Activated T-helper 1 cell treated with anti-CD3 and anti-CD28 coated beads, Interleukin-12 subunit alpha, Interleukin-12 subunit beta, Interleukin-2, Interleukin-4 antibody, amounts not matched to agents 30 ng/mL and 10 ng/mL and 1 ng/mL, durations not matched to agents 14 hours and 24 hours and 36 hours (primary cell): ENCODE measurements around the gene PTP4A2. TPM values are rescaled to one million over a fixed set of nuclear protein-coding genes. Genes with fewer than 3 reads are reported as not detected.
"Not testable (repeated sequence)": the region's sequence is repeated elsewhere in the genome, so short reads cannot be mapped to it uniquely, and the experiment has no call there.

Experiments used
- DNase-seq: peaks from one replicate; pipeline ENCODE4 v3.0.0; 2021; ENCODE audit warnings: low spot score
- H3K27ac Mint-ChIP-seq: one replicate; pipeline ENCODE4 v1.8.0; 2021; ENCODE audit warnings: mild to moderate bottlenecking, mixed read lengths
- H3K27me3 Mint-ChIP-seq: one replicate; pipeline ENCODE4 v1.8.0; 2022; ENCODE audit warnings: mild to moderate bottlenecking, moderate library complexity, mixed read lengths; ENCODE audit not compliant: insufficient read depth
- H3K36me3 Mint-ChIP-seq: one replicate; pipeline ENCODE4 v1.8.0; 2021; ENCODE audit warnings: low read depth, mixed read lengths
- H3K4me1 Mint-ChIP-seq: one replicate; pipeline ENCODE4 v1.8.0; 2021; ENCODE audit warnings: low read depth, mixed read lengths
- H3K4me3 Mint-ChIP-seq: one replicate; pipeline ENCODE4 v1.8.0; 2021; ENCODE audit warnings: mild to moderate bottlenecking, moderate library complexity, mixed read lengths
- H3K9me3 Mint-ChIP-seq: one replicate; pipeline ENCODE4 v1.8.0; 2021; ENCODE audit warnings: mixed read lengths
- intact Hi-C: fragments of 100-400 bp; cut with micrococcal nuclease; formaldehyde crosslinking; loops from one replicate; pipeline ENCODE4 v1.15.1; 2024
- total RNA-seq: library from RNA; stranded (reverse); gene quantifications from 2 replicates; pipeline ENCODE4 v1.2.3, GENCODE V29; 2022

The PTP4A2 gene
- total RNA-seq, 1 donor from 2014 or later: 390 TPM

DNA sequence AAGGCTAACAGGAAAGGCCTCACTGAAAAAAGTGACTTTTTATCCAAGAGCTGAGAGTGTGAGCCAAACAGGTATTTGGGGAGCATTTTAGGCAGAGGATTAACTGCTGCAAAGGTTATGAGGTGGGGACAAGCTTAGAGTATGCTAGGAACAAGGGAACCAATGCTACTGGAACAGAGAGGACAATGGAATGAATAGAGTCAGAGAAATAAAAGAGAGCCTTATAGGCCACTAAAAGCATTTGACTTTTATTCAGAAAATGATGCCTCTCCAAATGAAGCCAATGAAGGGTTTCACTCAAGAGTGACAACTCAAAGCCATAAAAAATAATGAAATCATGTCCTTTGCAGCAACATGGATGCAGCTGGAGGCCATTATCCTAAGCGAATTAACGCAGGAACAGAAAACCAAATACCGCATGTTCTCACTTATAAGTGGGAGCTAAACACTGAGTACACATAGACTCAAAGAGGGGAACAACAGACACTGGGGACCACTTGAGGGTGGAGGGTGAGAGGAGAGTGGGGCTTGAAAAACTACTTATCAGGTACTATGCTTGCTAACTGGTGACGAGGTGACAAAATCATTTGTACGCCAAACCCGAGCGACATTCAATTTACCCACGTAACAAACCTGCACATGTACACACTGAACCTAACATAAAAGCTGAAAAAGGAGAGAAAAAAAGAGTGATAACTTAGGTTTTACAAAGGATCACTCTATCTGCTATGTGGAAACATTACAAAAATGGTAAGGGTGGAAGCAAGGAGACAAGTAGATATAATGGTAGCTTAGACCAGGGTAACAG, 11.1 kb downstream of the PTP4A2 start:
- peaks cover 28% of the 10 kb centered on the region for H3K36me3 Mint-ChIP-seq
- no peaks in the 10 kb centered on the region for H3K9me3 Mint-ChIP-seq
- H3K27me3 Mint-ChIP-seq: no peaks in the 10 kb centered on the region
- intact Hi-C loops: loop anchor here (1.0 to 5.0 kb wide), 3 partner anchors 14 to 325 kb away; partner anchors contain the start of gene LCK
- H3K27ac Mint-ChIP-seq: peak overlapping the region; percentile 79
- peaks cover 89% of the 10 kb centered on the region for H3K4me1 Mint-ChIP-seq
- H3K4me3 Mint-ChIP-seq: peak overlapping the region; percentile 77
- no peak for DNase-seq

GRCh38 chr1:31926252-31926651, 11.9 kb downstream of the PTP4A2 start:
- Mint-ChIP-seq H3K36me3 (peaks cover 32% of the 10 kb centered on the region), H3K27me3 (no peaks in the 10 kb centered on the region), H3K27ac (peak overlapping the region; percentile 79), H3K4me3 (peak overlapping the region; percentile 77), H3K9me3 (no peaks in the 10 kb centered on the region), H3K4me1 (peaks cover 88% of the 10 kb centered on the region)
- no peak for DNase-seq
- intact Hi-C loops: loop anchor here (1.0 to 5.0 kb wide), 2 partner anchors 13 to 326 kb away; partner anchors contain the start of gene LCK

GRCh38 chr1:31925824-31926223, 12.3 kb downstream of the PTP4A2 start:
- intact Hi-C loops: loop anchor here (1.0 to 5.0 kb wide), 2 partner anchors 13 to 326 kb away; partner anchors contain the start of gene LCK
- H3K36me3 Mint-ChIP-seq: peaks cover 33% of the 10 kb centered on the region

DNA sequence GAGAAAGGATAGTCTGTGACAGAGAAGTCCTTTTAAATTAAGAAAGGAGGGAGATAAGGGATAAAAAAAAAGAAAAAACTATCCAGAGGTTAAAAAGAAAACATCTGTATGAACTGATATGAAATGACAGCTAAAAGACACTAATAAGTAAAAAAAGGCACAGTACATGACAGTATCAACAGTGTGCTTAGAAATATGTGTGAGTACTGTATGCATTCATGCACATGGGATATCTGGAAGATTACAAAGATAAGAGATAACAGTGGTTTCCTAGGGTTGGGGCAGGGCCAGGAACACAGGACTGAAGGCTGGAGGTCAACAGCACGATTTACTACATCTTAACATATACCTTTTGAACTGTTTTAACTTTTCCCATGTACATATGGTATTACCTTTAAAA, 13.3 kb downstream of the PTP4A2 start:
- Mint-ChIP-seq H3K9me3 (no peaks in the 10 kb centered on the region), H3K4me1 (peaks cover 83% of the 10 kb centered on the region), H3K36me3 (peaks cover 31% of the 10 kb centered on the region), H3K4me3 (peak overlapping the region; percentile 82), H3K27me3 (no peaks in the 10 kb centered on the region), H3K27ac (peak overlapping the region; percentile 85)
- DNase-seq: no peak
- intact Hi-C loops: loop anchor here (5.0 kb wide), 1 partner anchor 327 kb away; the partner anchor contains the start of gene LCK

More at GRCh38 chr1:31925824-31926223, 12.3 kb downstream of the PTP4A2 start:
- H3K27me3 Mint-ChIP-seq, H3K9me3 Mint-ChIP-seq, DNase-seq: not testable (repeated sequence)
- peaks cover 88% of the 10 kb centered on the region for H3K4me1 Mint-ChIP-seq
- peak overlapping the region; percentile 82 for H3K4me3 Mint-ChIP-seq
- peak overlapping the region; percentile 85 for H3K27ac Mint-ChIP-seq

DNA sequence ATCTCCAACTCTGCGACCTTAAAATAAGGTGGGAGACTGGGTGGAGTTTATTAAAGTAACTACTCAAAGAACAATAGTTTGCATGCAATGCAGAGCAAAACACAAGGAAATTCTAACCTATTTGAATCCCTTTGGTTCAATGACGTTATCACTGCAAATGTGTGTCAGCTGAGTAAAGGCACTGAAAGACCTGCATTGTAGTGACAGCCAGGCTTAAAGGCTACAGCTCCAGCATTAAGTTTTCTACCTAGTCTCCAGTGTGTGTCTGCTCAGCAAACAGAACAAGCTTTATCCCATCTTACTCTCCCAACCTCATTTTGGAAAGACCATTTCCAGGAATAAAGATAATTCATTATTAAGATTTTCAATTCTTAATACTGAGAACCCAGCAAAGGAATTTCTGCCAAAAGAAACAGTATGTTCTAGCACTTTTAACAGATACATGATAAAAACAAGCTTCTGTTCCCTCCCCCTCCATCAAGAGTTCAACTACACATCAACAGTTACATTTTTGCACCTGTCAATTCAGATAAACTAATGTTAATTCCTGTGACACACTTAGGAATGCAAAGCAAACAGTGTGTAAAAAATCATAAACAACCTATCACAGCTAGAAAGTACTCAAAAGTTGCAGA, 14.2 kb downstream of the PTP4A2 start:
- H3K27me3 Mint-ChIP-seq: no peaks in the 10 kb centered on the region
- peaks cover 83% of the 10 kb centered on the region for H3K4me1 Mint-ChIP-seq
- H3K4me3 Mint-ChIP-seq: peak overlapping the region; percentile 68
- H3K36me3 Mint-ChIP-seq: peaks cover 33% of the 10 kb centered on the region
- no peaks in the 10 kb centered on the region for H3K9me3 Mint-ChIP-seq
- intact Hi-C loops: no loop called here
- no peak for DNase-seq
- H3K27ac Mint-ChIP-seq: peak overlapping the region; percentile 88

DNA sequence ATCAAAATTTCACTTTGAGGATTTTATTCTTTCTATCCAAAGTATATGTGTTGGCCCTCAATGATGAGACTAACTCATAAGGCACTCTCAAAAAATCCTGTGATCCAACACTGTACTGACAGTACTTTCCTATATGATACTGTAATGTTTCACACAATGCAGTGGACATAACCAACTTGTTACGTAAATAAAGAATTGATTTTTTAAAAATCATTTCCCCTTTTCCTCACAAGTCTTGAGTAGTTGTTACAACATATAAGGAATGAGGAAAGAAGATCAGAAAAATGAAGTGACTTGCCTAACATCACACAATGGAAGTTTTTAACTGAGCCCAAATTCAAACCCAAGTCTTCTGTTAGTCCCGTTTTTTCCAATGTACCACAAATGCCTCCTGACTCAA, 17.2 kb downstream of the PTP4A2 start:
- Mint-ChIP-seq H3K9me3 (no peaks in the 10 kb centered on the region), H3K36me3 (peaks cover 37% of the 10 kb centered on the region), H3K4me1 (peaks cover 69% of the 10 kb centered on the region), H3K4me3 (peak overlapping the region; percentile 11), H3K27ac (peak overlapping the region; percentile 60), H3K27me3 (no peaks in the 10 kb centered on the region)
- DNase-seq: no peak
- intact Hi-C loops: no loop called here

GRCh38 chr1:31919591-31919990, 18.6 kb downstream of the PTP4A2 start:
- no peak for DNase-seq
- H3K36me3 Mint-ChIP-seq: peaks cover 37% of the 10 kb centered on the region
- H3K4me1 Mint-ChIP-seq: peaks cover 57% of the 10 kb centered on the region
- no peak overlapping the region for H3K27ac Mint-ChIP-seq
- H3K4me3 Mint-ChIP-seq: no peak overlapping the region
- no peaks in the 10 kb centered on the region for H3K9me3 Mint-ChIP-seq
- intact Hi-C loops: no loop called here
- no peaks in the 10 kb centered on the region for H3K27me3 Mint-ChIP-seq

DNA sequence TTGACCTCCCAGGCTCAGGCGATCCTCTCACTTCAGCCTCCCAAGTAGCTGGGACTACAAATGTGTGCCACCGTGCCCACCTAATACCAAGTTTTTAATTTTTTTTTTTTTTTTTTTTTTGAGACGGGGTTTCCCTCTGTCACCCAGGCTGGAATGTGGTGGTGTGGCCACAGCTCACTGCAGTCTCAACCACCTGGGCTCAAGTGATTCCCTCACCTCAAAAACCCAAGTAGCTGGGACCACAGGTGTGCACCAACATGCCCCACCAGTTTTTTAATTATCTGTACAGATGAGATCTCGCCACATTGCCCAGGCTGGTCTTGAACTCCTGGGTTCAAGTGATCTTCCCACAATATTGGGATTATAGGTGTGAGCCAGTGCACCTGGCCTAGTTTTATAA, 22.7 kb downstream of the PTP4A2 start:
- Mint-ChIP-seq H3K9me3 (no peaks in the 10 kb centered on the region), H3K27me3 (no peaks in the 10 kb centered on the region), H3K36me3 (peaks cover 48% of the 10 kb centered on the region), H3K4me1 (peaks cover 66% of the 10 kb centered on the region), H3K4me3 (no peak overlapping the region), H3K27ac (no peak overlapping the region)
- DNase-seq: no peak
- intact Hi-C loops: no loop called here

DNA sequence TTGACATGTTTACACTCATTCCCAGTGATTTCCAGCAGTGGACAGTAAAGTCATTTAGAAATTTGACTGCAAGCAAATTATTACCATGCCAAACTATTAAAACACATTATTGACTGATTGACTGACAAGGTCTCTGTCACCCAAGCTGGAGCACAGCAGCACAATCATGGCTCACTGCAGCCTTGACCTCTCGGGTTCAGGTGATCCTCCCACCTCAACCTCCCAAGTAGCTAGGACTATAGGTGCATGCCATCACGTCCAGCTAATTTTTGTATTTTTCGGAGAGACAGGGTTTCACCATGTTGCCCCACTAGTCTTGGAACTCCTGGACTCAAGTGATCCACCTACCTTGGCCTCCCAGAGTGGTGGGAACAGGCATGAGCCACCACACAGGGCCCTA, 24.2 kb downstream of the PTP4A2 start:
- Mint-ChIP-seq H3K27ac (peak overlapping the region; percentile 84), H3K27me3 (no peaks in the 10 kb centered on the region), H3K4me3 (no peak overlapping the region), H3K36me3 (peaks cover 55% of the 10 kb centered on the region), H3K9me3 (no peaks in the 10 kb centered on the region), H3K4me1 (peaks cover 66% of the 10 kb centered on the region)
- intact Hi-C loops: loop anchor here (1.0 to 5.0 kb wide), 3 partner anchors 8 to 97 kb away; partner anchors contain the start of gene SPOCD1
- DNase-seq: no peak

DNA sequence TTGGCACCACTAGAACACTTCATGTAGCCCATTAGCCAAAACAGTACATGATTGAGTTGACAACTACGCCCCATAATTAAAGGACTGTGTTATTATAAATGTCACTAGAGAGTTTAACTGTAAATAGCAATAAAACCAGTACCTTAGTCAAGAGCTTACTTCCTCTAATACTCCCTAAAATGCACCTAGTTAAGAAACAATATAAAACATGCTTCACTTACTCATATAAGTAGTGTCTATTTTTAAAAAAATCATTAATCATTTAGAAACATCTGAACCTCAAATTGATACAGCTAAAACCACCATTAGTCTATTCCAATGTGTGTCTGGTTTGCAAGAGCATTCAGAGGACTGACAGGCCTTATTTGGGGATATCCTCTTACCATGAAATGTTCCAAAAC, 25.3 kb downstream of the PTP4A2 start:
- no peak for DNase-seq
- intact Hi-C loops: loop anchor here (1.0 to 5.0 kb wide), 3 partner anchors 9 to 96 kb away; partner anchors contain the start of gene SPOCD1
- H3K36me3 Mint-ChIP-seq: peaks cover 59% of the 10 kb centered on the region
- peak overlapping the region; percentile 84 for H3K27ac Mint-ChIP-seq
- H3K4me3 Mint-ChIP-seq: peak overlapping the region; percentile 19
- peaks cover 60% of the 10 kb centered on the region for H3K4me1 Mint-ChIP-seq
- H3K27me3 Mint-ChIP-seq: no peaks in the 10 kb centered on the region
- H3K9me3 Mint-ChIP-seq: no peaks in the 10 kb centered on the region

GRCh38 chr1:31911994-31912780, 26.0 kb downstream of the PTP4A2 start:
- Mint-ChIP-seq H3K36me3 (peaks cover 64% of the 10 kb centered on the region), H3K27me3 (no peaks in the 10 kb centered on the region), H3K4me1 (peaks cover 60% of the 10 kb centered on the region), H3K9me3 (no peaks in the 10 kb centered on the region), H3K4me3 (peak overlapping the region; percentile 19), H3K27ac (peak overlapping the region; percentile 84)
- intact Hi-C loops: loop anchor here (1.0 to 5.0 kb wide), 5 partner anchors 21 to 95 kb away; partner anchors contain the start of gene SPOCD1
- no peak for DNase-seq

DNA sequence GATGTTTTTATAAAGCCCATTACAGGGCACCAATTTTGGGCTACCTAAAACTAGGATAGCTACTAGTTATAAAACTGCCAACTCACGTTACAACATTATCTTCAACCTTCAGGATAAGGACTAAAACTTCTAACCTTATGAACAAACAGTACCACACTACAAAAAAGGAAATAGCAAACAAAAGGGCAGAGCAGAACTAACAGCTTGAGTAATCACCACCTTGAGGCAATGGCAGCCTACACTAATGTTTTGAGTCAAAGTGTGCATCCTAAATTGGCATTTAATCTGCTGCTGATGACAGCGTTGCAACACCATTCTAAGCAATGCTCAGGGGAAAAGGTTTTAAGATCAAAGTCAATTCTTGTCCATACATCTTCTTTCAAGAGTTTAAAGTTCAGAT, 27.2 kb downstream of the PTP4A2 start:
- Mint-ChIP-seq H3K27me3 (no peaks in the 10 kb centered on the region), H3K9me3 (no peaks in the 10 kb centered on the region), H3K4me3 (peak overlapping the region; percentile 1), H3K4me1 (peaks cover 51% of the 10 kb centered on the region), H3K27ac (peak overlapping the region; percentile 33), H3K36me3 (peaks cover 65% of the 10 kb centered on the region)
- DNase-seq: no peak
- intact Hi-C loops: loop anchor here (1.0 to 5.0 kb wide), 5 partner anchors 20 to 94 kb away; partner anchors contain the start of gene SPOCD1
